Endothelial cell (in vitro differentiated cells): ENCODE data around the gene TTC23L. TPM values are rescaled to one million over a fixed set of nuclear protein-coding genes. Genes with fewer than 3 reads are reported as not detected.

ENCODE experiments used
- DNase-seq: peaks from one replicate; pipeline ENCODE4 v3.0.0; 2021; ENCODE audit warnings: low spot score
- H3K27ac Mint-ChIP-seq: one replicate; pipeline ENCODE4 v1.8.0; 2021; ENCODE audit warnings: mixed read lengths, inconsistent platforms; ENCODE audit not compliant: unreplicated experiment
- H3K27me3 Mint-ChIP-seq: one replicate; pipeline ENCODE4 v1.8.0; 2021; ENCODE audit warnings: mild to moderate bottlenecking, moderate library complexity, mixed read lengths, inconsistent platforms; ENCODE audit not compliant: unreplicated experiment
- H3K36me3 Mint-ChIP-seq: one replicate; pipeline ENCODE4 v1.8.0; 2021; ENCODE audit warnings: mild to moderate bottlenecking, low read depth, mixed read lengths, inconsistent platforms; ENCODE audit not compliant: unreplicated experiment
- H3K4me1 Mint-ChIP-seq: one replicate; pipeline ENCODE4 v1.8.0; 2021; ENCODE audit warnings: mild to moderate bottlenecking, mixed read lengths, inconsistent platforms; ENCODE audit not compliant: unreplicated experiment
- H3K4me3 Mint-ChIP-seq: one replicate; pipeline ENCODE4 v1.8.0; 2021; ENCODE audit warnings: mild to moderate bottlenecking, mixed read lengths, inconsistent platforms; ENCODE audit not compliant: unreplicated experiment
- H3K9me3 Mint-ChIP-seq: one replicate; pipeline ENCODE4 v1.8.0; 2021; ENCODE audit warnings: mixed read lengths, inconsistent platforms; ENCODE audit not compliant: unreplicated experiment
- CTCF ChIP-seq: fragments of 200-600 bp; sonication (generic); IDR thresholded peaks from one replicate; pipeline ENCODE4 v1.5.0; 2021; ENCODE audit warnings: antibody characterized with exemption; ENCODE audit not compliant: unreplicated experiment
- total RNA-seq: library from RNA; stranded (reverse); fragmentation: NEBNext Ultra II Directional; extraction: Animal tissue kit (Norgen Biotek cat#: 25700); gene quantifications from one replicate; pipeline ENCODE4 v1.2.1, GENCODE V29; 2021; ENCODE audit not compliant: unreplicated experiment

Gene TTC23L
- total RNA-seq, 1 donor from 2014 or later = 0.26 TPM

DNA sequence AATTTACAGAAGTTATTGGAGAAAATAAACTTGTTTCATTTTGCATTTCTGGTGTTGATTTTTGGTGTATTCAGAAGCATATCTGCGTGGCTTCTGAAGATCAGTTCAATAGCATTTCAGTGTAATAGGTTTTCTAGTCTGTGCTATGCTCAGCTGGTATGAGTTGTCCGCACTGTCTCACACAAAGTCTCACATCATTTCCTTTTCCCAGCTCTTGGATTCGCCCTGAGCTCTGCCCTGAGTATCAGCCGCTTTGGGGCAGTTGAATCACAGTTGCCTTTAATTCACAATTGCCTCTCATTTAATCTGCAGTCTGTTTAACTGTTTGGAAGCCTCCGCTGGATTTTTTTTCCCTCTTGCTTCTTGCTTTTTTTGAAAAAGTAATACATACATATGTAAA, 6.4 kb upstream of the TTC23L start:
- no peak for DNase-seq
- TF ChIP-seq CTCF = no peak
- H3K27me3 Mint-ChIP-seq = peaks cover 2% of the 10 kb centered on the region
- no peaks in the 10 kb centered on the region for H3K9me3 Mint-ChIP-seq
- no peaks in the 10 kb centered on the region for H3K4me1 Mint-ChIP-seq
- no peak overlapping the region for H3K27ac Mint-ChIP-seq
- H3K4me3 Mint-ChIP-seq = no peak overlapping the region
- H3K36me3 Mint-ChIP-seq = peaks cover 43% of the 10 kb centered on the region

- Mint-ChIP-seq H3K36me3 (peaks cover 38% of the 10 kb centered on the region), H3K4me1 (no peaks in the 10 kb centered on the region), H3K27ac (no peak overlapping the region), H3K9me3 (no peaks in the 10 kb centered on the region), H3K27me3 (peaks cover under 1% of the 10 kb centered on the region), H3K4me3 (no peak overlapping the region)
- DNase-seq = no peak
- no peak for TF ChIP-seq CTCF
Observed at GRCh38 chr5:34833090-34833489, 5.9 kb upstream of the TTC23L start.

GRCh38 chr5:34833976-34834793, 4.8 kb upstream of the TTC23L start:
- Mint-ChIP-seq H3K27me3 (peaks cover 3% of the 10 kb centered on the region), H3K4me1 (peaks cover under 1% of the 10 kb centered on the region), H3K27ac (no peak overlapping the region), H3K36me3 (peaks cover 33% of the 10 kb centered on the region), H3K4me3 (no peak overlapping the region), H3K9me3 (no peaks in the 10 kb centered on the region)
- no peak for DNase-seq
- TF ChIP-seq CTCF = no peak

DNA sequence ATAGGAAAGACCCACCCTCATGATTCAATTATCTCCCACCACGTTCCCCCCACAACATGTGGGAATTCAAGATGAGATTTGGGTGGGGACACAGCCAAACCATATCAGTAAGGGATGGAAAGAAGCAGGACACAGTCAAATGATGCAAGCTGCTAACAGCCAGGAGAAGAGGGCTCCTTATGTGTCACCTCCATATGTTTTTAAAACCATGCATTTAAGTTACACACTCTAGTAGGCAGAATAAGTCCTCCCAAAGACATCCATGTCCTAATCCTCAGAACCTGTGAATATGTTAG, 4.2 kb upstream of the TTC23L start:
- no peak overlapping the region for H3K4me3 Mint-ChIP-seq
- no peak overlapping the region for H3K27ac Mint-ChIP-seq
- H3K4me1 Mint-ChIP-seq = peaks cover 5% of the 10 kb centered on the region
- peaks cover 3% of the 10 kb centered on the region for H3K27me3 Mint-ChIP-seq
- TF ChIP-seq CTCF = no peak
- no peaks in the 10 kb centered on the region for H3K9me3 Mint-ChIP-seq
- H3K36me3 Mint-ChIP-seq = peaks cover 33% of the 10 kb centered on the region
- no peak for DNase-seq

DNA sequence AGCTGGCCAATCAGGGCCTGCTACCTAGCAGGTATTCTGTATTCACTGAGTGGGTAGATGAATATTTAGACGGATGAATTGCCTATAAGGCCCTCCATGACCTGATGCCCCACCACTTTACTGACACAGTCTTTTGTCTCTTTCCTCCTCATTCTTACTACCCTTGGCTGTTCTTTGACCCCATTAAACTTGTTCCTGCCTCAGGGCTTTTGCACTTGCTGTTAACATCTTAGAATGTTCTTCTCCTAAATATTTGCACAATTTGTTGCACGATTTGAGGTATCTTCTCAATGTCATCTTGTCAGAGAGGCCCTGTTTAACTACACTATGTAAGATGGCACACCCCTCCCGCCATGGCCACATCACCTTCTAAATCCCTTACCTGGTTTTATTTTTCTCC, 3.3 kb upstream of the TTC23L start:
- no peak for TF ChIP-seq CTCF
- H3K27ac Mint-ChIP-seq = no peak overlapping the region
- H3K4me1 Mint-ChIP-seq = peaks cover 5% of the 10 kb centered on the region
- H3K4me3 Mint-ChIP-seq = no peak overlapping the region
- peaks cover 3% of the 10 kb centered on the region for H3K27me3 Mint-ChIP-seq
- H3K9me3 Mint-ChIP-seq = no peaks in the 10 kb centered on the region
- no peak for DNase-seq
- peaks cover 28% of the 10 kb centered on the region for H3K36me3 Mint-ChIP-seq
